HG03280 (cell line): ENCODE data around the gene GRIN1.

ENCODE experiments used
- ATAC-seq: cut with Tn5 transposase; IDR thresholded peaks from one replicate; pipeline ENCODE4 v1.9.1; 2021; ENCODE audit warnings: mild to moderate bottlenecking, moderate library complexity; ENCODE audit not compliant: unreplicated experiment

GRIN1 gene

DNA sequence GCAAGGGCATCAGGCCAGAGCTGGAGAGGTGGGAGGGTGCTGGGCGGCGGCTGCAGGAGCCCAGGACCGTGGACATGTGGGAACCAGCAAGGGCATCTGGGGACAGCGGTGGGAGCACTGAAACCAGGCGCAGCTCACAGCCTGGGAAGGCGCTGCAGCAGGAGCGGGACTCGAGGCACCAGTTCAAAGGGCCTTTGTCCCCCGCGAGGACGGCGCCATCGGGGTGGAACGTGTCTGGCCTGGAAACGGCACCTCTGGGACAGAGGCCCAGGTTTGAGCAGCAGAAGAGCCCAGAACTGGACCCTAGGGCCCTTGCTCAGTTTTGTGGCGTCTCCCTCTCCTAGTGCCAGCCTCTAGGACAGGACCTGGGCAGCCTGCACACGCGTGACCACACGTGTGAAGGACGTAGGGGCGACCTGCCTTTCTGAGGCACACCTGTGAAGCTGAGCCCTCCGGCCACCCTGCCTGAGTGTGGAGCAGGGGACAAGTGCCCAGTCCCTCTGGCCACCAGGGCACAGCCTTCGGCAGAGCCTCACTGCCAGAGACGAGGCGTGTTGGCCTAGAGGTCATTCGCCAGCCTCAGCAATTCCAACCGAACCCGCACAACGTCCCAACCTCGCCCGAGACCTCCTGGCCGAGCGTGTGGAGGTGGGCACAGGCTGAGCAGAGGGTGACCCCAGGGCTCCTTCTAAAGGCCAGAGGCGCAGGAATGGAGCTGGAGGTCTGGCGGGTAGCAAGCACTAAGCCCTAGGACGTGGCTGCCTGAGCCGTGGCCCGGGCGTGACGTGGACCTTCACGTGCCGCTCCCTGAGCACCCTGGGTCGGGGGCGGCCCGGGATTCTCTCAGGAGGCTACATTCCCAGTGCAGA lies 35.1 kb downstream of the GRIN1 start:
- ATAC-seq, result no peak

DNA sequence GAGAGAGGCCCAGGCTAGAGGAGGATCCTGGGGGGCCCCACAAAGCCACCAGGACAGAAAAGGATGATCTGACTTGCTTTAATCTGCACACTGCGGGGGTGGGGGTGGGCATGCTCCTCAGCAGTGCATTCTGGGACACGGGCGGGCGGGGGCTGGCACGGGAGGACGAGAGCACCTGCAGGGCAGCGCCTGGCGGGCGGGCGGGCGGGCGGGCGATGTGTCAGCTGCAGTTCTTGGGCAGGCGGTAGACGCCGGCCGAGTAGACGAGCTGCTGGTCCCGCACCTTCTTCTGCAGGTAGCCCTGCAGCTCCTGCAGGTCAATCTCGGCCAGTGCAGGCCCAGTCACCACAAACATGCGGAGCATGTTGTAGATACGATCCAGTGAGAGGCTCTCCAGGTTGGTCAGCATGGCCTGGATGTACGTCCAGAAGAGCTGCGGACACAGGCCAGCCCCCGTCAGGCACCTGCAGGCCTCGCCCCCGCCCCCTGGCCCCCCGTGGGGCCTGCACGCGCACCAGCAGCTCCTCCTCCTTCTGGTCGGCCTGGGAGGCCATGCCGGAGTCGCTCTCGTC lies 35.9 kb downstream of the GRIN1 start:
- ATAC-seq, result no peak

DNA sequence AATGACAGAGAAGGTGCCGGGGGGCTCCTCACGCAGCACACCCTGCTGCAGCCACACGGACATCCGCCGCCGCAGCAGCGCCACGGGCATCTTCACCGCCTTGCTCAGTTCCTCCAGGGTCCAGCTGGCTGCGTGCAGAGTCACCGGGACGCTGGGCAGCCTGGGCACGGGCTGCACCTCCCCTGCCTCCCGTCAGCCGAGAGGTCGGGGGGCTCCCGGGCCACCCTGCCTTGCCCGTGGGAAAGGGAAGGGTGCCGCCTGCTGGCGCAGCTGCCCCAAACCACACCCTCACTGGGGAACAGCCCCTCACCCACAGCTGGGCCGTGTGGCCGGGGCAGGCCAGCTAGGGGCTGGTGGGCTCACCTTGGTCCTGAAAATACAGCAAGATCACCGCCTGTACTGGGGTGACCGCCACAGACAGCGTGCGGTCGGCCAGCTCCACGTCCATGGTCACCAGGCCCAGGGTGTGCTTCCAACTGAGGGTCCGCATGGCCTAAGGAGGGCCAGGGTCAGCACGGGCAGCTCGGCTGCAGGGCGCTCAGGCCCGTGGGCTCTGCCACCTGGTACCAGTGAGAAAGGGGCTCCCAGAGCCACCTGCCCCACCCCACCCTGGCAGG lies 36.5 kb downstream of the GRIN1 start:
- no peak for ATAC-seq

DNA sequence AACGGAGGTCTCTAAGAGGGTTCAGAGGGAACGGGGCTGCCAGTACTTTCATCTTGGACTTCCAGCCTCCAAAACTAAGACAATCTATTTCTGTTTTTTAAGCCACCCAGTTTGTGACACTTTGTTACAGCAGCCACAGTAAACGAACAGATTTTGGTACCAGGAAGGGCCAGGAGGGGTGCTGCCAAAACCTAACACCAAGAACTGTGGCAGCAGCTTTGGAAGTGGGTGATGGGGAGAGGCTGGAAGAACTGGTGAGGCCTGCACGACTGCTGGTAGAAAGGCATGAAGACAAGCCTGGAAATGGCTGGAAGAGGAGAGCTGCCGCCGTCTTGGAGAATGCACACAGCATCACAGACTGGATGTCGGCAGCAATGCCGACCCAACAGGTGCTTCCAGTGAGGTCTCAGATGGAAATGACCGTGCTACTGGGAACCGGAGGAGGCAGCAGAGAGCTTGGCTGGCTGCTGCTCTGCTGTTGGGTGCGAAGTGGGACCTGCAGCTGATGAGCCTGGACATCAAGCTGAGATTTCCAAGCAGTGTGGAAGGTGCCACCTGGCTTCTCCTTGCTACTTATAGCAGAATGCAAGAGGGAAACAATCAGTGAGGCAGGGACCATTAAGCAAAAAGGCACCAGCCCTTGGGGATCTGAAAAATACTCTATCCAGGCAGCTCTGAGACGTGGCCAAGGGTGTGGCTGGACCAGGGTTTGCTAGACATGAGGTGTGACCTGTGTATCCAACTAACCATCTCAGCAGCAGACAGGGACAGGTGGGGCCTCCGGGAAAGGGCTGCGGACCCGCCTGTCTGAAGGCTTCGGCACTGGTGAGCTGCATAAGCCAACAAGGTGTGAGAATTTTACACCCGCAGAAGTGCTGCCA lies 37.6 kb downstream of the GRIN1 start:
- no peak for ATAC-seq

DNA sequence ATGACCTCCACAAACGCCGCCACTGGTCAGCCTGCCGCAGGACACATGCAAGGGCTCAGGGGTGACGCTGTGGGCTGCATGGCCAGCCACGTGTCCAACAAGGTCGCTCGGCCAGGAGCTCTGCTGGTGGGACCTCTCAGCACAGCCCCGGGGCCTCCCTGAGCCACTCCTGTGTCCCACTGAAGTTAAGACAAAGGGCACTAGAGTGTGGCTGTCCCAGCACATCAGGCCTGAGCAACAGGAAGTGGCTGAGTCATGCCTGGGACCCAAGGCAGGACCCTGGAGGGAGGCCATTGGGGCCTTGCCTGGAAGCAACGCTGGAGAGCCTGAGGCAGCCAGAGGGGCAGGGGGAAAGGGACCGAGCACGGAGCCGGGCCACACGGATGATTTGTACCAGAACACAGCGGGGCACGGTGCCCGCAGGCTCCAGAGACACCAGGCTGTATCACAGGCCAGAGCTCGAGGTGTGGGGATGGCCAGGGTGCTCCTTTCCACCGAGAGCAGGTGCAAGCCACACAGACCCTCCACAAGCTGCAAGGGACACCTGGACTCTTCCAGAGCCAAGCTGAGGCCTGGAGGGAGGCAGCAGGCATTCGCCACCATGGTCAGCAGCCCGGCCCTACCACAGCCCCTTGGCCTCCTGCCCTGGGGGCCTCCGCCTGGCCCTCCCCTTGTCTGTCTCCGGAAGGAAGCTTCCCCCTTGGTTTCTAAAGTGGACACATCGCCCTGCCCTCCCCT lies 39.4 kb downstream of the GRIN1 start:
- ATAC-seq, result no peak

DNA sequence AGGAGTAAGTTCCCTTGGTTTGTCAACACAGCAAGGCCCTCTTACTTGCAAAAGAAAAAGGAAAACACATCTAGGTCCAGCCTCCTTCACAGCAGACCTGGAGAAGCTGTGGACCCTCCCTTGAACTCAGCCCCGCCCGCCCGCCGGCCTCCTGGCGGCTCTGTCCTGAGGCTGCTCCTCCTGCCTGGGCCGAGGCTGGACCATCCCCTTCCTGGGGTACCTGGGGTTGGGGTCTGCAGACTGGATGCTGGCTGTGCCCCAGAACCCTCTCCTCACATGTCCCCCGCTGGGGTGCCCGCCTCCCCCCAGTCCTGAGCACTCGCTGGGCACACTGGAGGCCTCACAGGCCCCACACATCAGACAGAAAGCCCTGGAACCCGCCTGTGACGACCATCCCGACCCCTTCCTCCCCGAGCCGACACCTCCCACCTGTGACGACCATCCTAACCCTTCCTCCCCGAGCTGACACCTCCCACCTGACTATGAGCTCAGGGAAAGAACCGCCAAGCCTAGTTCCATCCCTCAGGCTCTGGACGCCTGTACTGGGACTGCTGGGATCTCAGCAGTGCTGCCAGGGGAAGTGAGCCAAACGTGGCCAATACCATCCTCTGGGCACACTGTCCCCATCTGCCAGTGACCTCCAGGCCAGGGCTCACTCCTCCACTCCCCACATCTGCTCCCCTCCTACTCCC lies 40.1 kb downstream of the GRIN1 start:
- ATAC-seq, result no peak

DNA sequence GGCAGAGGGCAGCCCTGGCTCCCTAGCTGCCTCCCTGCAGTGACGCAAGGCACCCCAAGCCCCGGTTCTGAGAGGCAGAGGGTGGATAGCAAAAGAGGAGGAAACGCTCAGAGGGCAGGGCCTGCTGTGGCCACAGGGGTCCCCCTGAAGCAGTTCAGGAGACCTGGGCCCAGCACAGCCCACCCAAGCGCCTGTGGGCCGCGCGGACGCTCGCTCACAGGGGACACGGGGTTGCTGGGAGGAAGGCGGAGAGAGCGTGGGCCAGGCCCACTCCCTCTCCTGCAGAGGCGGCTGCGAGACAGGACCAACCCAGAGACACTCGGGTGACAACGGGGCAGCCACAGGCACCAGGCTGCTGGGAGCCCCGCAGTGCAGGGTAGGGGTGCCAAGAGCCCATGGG lies 40.8 kb downstream of the GRIN1 start:
- no peak for ATAC-seq

DNA sequence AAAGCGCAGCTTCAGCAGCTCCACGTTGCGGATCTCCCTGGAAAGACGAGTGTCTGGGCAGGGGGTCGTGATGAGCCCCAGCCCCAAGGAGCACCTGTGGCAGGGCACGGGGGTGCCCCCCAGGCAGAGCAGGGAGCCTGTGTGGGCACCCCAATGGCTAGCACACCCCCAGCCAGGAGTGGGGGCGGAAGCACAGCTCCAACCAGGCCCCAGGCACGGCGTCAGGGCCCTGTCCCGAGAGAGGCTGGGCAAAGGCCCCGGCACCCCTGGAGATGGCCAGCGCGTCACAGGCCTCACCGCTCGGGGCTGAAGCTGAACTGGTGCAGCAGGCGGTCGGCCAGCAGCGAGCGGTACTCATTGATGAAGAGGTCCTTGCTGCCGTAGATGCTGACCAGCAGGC lies 41.5 kb downstream of the GRIN1 start:
- no peak for ATAC-seq

DNA sequence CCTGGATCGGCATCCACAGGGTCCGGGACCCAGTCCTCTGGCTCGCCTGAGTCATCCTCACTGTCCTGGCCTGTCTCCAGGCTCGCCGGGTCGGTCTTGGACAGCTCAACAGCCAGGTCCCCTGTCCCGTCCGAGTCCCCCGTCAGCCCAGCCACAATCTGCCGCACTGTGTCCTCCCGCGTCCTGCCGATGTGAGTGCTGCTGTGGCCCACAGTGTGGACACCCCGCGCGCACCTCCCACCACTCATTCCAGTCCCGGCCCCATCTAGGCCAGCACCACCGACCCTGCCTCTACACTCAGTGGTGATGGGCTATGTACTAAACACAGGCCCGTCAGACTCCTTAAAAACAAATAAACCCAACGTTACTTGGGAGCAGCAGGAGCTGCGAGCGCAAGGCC lies 42.7 kb downstream of the GRIN1 start:
- no peak for ATAC-seq

DNA sequence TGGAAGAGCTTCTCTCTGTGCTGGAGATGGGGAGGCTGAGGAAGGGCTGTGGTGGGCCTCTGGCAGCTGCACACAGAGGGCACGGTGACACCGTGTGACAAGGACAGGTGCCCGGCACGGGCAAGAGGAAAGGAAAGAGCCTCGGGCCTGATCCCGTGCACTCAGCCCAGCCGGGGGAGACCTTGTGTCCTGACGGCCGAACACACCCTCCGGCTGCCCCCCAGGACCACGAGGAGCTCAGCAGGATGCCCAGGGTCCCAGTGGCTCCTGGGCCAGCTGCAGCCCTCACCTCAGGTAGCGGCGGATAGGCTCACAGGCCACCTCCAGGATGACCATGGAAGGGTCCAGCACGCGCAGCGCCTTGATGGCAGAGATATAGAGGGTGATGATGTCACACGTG lies 43.9 kb downstream of the GRIN1 start:
- no peak for ATAC-seq

DNA sequence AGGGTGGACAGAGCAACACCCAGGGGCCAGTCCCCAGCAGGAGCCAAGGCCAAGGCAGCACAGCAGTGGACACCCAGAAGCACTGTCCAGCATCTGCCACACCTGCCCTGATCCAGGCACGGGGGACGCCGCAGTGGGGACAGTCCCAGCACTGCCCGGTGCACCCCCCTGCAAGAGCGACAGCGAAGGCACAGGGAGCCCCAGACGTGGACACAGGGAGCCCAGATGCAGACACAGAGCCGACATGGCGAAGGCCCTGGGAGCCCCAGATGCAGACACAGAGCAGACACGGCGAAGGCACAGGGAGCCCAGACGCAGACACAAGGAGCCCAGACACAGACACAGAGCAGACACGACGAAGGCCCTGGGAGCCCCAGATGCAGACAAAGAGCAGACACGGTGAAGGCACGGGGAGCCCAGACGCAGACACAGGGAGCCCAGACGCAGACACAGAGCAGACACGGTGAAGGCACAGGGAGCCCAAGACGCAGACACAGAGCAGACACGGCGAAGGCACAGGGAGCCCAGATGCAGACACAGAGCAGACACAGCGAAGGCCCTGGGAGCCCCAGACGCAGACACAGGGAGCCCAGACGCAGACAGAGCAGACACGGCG lies 45.1 kb downstream of the GRIN1 start:
- no peak for ATAC-seq

DNA sequence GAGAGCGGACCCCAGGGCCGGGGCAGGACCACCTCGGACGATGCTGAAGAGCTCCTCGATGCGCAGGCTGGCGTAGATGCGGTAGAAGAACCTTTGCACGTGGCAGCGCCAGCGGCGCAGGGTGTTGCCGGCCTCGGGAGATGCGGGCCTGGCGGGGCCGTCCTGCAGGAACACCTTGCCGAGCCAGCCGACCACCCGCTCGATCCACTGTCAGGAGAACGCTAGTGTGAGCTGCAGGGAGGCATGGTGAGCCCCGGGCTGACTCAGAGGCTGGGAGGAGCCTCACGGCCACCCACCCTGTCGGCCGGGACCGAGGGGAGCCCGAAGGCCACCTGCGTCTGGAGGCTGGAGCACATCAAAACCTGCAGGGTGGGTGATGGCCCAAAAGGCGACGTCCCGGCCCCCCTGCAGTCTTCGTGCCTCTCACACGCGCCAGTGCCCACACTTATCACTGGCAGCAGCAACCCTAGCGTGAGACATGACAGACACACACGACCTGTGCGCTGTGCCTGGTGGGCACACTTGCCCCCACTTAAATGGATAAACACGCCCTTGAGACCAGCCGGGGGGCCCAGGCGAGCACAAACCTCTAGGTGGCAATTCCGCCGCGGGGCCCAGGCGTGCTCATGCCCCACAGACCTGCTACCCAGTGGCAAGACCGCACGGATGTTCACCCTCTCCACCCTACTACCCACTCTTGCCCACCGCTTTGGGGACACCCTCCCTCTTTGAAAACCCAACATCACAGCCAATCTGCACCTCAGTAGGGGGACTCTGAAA lies 46.1 kb downstream of the GRIN1 start:
- ATAC-seq, result no peak

DNA sequence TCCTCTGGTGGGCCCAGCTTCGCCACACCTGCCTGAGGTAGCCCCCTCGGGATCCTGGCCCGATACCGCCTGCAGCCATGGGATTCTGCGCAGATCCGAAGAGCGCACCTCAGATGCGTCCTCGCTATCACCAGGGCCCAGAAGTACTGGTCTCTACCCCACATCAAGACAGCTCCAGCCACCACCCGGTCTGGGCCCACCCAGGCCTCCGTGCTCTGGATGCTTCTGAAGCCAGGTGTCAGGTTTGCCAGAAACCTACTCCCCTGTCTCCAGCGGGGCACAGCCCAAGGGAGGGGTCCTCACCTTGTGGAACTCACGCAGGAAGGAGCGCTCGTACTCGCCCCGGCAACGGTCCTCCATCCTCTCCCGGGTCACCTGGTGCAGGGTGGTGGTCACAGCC lies 47.0 kb downstream of the GRIN1 start:
- no peak for ATAC-seq

DNA sequence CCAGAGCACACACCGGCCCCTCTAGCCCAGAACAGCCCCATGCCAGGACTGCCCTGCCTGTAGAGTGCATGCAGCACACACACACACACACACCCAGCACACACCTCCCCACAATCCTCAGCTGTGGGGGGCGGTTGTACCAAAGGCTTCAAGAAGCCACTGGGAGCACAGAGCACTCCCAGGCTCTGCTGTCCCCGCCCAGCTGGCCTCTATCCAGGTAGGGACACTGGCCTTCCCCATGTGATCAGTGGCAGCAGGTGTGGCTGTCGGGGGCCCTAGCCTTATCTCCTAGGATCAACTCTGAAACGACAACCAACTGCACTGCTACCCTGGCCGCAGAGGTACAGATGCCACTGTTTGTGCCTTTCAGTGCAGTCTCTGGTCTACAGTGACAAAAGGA lies 47.4 kb downstream of the GRIN1 start:
- ATAC-seq, result no peak

DNA sequence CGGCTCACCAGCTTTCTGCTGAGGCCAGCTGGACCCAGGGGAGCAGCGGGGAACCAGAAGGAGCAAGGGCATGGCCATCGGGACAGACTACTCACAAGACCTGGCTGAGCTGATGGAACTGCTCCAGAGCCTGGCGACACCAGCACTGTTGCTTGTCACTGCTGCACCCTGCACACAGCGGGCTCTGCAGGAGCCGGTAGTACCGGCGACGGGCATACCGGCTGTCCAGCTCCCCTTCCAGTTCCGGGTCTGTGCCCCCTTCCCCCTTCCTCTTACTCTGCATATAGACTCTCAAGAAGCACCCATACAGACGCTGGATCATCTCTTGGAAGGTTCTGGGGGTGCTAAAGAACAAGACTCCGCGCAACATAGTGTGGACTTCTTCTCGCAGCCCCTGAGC lies 48.4 kb downstream of the GRIN1 start:
- no peak for ATAC-seq

DNA sequence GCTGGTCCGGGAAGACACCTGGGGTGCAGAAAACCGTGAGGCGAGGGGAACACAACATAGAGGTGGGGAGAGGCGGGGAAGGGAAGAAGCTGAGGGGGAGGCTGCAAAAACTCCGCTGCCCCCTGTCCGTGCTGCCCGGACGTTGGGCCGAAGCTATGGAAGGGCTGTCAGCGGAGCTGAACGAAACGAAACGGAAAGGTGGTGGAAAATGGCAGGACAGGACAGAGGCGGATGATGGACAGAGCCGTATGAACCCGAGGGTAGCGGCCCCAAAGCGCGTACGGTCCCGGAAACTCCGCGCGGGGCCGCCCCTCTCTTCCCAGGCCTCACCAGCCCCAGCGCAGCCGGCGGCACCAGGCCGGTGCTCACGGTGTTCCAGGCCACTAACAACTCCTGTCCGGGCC lies 49.1 kb downstream of the GRIN1 start:
- ATAC-seq, result no peak

DNA sequence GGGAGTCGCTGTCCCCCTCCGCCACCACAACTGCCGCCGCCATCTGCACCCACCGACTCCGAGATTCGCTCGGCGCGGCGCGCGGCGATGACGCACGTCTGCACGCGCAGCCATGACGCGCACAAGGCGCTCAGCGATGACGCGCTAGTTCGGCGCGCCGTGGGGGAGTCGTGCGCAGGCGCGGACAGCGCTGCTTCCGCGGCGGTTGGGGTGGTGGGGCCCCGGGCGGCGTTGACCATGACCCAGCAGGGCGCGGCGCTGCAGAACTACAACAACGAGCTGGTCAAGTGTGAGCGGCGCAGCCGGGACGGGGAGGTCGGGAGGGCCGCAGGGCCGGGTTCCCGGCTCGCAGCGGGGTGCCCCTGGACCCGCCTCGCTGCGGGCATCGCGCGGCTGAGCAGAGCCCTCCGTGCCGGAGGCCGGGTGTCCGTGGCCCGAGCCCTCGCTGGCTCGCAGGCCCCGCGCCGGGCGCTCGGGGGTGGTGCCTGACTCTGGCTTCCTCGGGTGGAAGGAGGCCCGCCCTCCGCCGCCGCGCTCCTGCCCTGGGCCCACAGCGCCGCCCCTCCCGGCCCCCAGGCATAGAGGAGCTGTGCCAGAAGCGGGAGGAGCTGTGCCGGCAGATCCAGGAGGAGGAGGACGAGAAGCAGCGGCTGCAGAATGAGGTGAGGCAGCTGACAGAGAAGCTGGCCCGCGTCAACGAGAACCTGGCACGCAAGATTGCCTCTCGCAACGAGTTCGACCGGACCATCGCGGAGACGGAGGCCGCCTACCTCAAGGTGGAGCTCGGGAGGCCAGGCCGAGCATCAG lies 49.7 kb downstream of the GRIN1 start, which contains the start of the genes ANAPC2 and SSNA1:
TSS of gene ANAPC2 (minus strand) at position 71 of the 807 bp plus-strand sequence. CDS start at position 43, 28 bp downstream.
TSS of gene SSNA1 (plus strand) at position 187 of the 807 bp plus-strand sequence. CDS start at position 238, 51 bp downstream.
- ATAC-seq, result peak; percentile 77
